Cardiac fibroblast (primary cell): Measurements from ENCODE around the gene TUSC2.

Source experiments
- DNase-seq, 2 donors: peaks; one replicate each; pipeline versions ENCODE4 v3.0.0 to v3.0.0-alpha.2; 2010; ENCODE audit warnings: low read depth in 2 of 2
- H3K4me3 ChIP-seq, 2 donors: replicated peaks in 1 of 2; 1 replicate in 1 of 2; 2 replicates in 1 of 2; pipeline ENCODE4 v1.5.1; 2011; ENCODE audit warnings: low read depth in 2 of 2, low read length in 2 of 2, mild to moderate bottlenecking in 2 of 2, moderate library complexity in 1 of 2
- CTCF ChIP-seq: IDR thresholded peaks from one replicate; pipeline ENCODE4 v1.5.1; 2011; ENCODE audit warnings: low read depth, mild to moderate bottlenecking, low read length, inconsistent platforms

The TUSC2 gene

GRCh38 chr3:50371133-50371685 is 43.2 kb upstream of the TUSC2 start:
- no peak overlapping the region for H3K4me3 ChIP-seq
- no peak for TF ChIP-seq CTCF
- DNase-seq, result peak in 1 of 2 donors; percentile 29

GRCh38 chr3:50370594-50370993 is 42.6 kb upstream of the TUSC2 start:
- H3K4me3 ChIP-seq, result no peak overlapping the region
- DNase-seq, result peak in 1 of 2 donors; percentile 58
- TF ChIP-seq CTCF, result no peak

- no peak for TF ChIP-seq CTCF
- no peak overlapping the region for H3K4me3 ChIP-seq
- DNase-seq, result no peak
These were observed 41.1 kb upstream of the TUSC2 start for GRCh38 chr3:50369012-50369670.

- TF ChIP-seq CTCF, result no peak
- no peak overlapping the region for H3K4me3 ChIP-seq
- DNase-seq, result no peak
These were observed 37.8 kb upstream of the TUSC2 start for GRCh38 chr3:50365842-50366220.

GRCh38 chr3:50365080-50365841 is 37.2 kb upstream of the TUSC2 start:
- peak; percentile 65 to 73 for DNase-seq
- TF ChIP-seq CTCF, result no peak
- peak overlapping the region; percentile 47 to 50 for H3K4me3 ChIP-seq

- no peak for TF ChIP-seq CTCF
- no peak for DNase-seq
- H3K4me3 ChIP-seq, result peak overlapping the region; percentile 47 to 50
These were observed 36.6 kb upstream of the TUSC2 start for GRCh38 chr3:50364573-50365079.
